Fibroblast of pulmonary artery (primary cell): Measurements from ENCODE around the gene SNX6.

Experiments
- DNase-seq: peaks from one replicate; pipeline ENCODE4 v3.0.0-alpha.2; 2010; ENCODE audit warnings: low read depth
- H3K4me3 ChIP-seq: replicated peaks from 2 replicates; pipeline ENCODE4 v1.5.1; 2011; ENCODE audit warnings: low read depth, mild to moderate bottlenecking, control low read depth, low read length, moderate library complexity
- CTCF ChIP-seq: IDR thresholded peaks from 2 replicates; pipeline ENCODE4 v1.5.1; 2011; ENCODE audit warnings: mild to moderate bottlenecking, control low read depth, low read length, inconsistent platforms; ENCODE audit errors: missing control alignments

SNX6 gene

GRCh38 chr14:34596891-34597290 is 33.1 kb downstream of the SNX6 start:
- no peak for TF ChIP-seq CTCF
- no peak for DNase-seq
- no peak overlapping the region for H3K4me3 ChIP-seq

- peak; percentile 26 for DNase-seq
- H3K4me3 ChIP-seq, result no peak overlapping the region
- no peak for TF ChIP-seq CTCF
Measured at GRCh38 chr14:34593740-34594375, 36.1 kb downstream of the SNX6 start.

- TF ChIP-seq CTCF, result no peak
- no peak overlapping the region for H3K4me3 ChIP-seq
- no peak for DNase-seq
Measured at GRCh38 chr14:34592623-34593022, 37.3 kb downstream of the SNX6 start.

GRCh38 chr14:34583525-34583924 is 46.4 kb downstream of the SNX6 start:
- no peak for TF ChIP-seq CTCF
- no peak overlapping the region for H3K4me3 ChIP-seq
- DNase-seq, result no peak

- TF ChIP-seq CTCF, result no peak
- DNase-seq, result no peak
- H3K4me3 ChIP-seq, result no peak overlapping the region
Measured at GRCh38 chr14:34582117-34582680, 47.7 kb downstream of the SNX6 start.

GRCh38 chr14:34580381-34580780 is 49.6 kb downstream of the SNX6 start:
- no peak for TF ChIP-seq CTCF
- no peak overlapping the region for H3K4me3 ChIP-seq
- no peak for DNase-seq

- no peak for TF ChIP-seq CTCF
- H3K4me3 ChIP-seq, result no peak overlapping the region
- no peak for DNase-seq
Measured at GRCh38 chr14:34571771-34572170, 58.2 kb downstream of the SNX6 start.
